Smooth muscle cell of the brain vasculature (primary cell): ENCODE results near the gene TRPM3.

Experiments used
- DNase-seq: peaks from one replicate; pipeline ENCODE4 v3.0.0-alpha.2; 2012; ENCODE audit warnings: low read depth, low spot score

TRPM3 gene

DNA sequence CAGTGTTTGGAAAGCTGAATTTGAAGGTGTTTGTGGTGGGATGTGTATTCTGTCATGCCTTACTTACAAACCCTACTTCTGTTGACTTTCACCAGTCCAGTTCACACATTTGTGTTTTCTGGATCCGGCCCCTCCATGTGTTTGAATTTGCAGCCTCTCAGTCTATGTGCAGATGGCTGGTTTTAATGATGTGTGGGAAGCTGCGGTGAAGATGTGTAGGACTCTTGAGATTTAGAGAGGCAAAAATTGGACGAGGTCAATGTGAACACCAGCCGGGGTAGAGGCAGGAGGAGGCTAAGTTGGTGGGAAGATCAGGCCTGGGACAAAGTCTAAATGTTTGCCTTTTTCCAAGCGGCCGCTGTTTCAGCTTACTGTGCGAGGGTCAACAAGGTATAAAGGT lies 591.6 kb downstream of the TRPM3 start:
- no peak for DNase-seq

DNA sequence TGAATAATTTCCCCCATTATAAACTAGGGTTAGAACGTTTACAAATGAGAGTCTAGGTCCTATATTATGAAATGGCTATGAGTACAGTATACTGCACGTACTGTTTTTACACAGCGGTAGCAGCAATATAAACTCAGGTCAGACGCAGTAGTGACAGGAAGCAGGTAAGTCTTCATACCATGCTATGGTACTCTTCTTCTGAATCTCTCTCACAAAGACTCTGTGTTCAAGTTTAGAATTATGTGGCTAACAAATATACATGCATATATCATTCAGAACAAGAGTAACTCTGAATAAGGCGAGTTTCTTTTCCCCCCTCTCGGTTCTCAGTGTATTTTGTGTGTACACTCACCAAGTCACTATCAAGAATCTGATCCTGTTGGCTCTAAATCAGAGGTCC lies 592.0 kb downstream of the TRPM3 start:
- no peak for DNase-seq

DNA sequence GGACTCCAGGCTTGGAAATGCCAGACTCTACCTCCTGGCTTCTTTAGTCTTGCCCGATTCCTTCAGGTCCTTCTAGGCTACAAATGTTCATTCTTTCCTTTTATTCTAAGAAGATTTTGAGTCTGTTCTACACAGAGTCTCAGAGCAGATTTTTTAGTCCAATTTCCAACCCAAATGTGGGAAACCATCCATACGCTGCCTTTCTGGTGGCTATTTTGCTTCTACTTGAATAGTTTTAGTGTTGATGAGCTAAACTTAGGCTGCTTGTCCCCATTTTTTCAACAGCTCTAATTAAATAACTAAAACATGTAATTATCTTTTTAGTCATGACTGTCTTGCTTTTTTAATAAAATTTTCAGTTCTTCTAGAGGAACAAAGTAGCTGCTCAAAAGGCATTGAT lies 594.5 kb downstream of the TRPM3 start:
- no peak for DNase-seq

DNA sequence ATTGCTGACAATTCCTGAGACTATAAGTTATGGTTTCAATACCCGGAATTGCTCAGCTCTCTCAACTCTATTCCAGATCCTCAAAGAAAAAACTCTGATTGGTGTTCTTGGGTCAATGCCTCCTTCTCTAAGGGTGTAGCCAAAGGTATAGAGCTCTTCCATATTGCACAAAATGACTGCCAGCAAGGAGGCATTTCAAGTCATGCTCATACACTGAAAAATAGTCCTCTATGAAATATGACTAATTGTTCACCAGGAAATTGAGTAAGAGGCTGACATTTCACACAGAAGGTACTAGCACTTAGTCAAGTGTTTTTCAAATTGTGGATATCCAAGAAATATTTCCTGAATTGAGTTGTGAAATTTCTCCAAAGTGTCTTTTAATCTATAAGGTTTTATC lies 595.9 kb downstream of the TRPM3 start:
- DNase-seq: no peak

DNA sequence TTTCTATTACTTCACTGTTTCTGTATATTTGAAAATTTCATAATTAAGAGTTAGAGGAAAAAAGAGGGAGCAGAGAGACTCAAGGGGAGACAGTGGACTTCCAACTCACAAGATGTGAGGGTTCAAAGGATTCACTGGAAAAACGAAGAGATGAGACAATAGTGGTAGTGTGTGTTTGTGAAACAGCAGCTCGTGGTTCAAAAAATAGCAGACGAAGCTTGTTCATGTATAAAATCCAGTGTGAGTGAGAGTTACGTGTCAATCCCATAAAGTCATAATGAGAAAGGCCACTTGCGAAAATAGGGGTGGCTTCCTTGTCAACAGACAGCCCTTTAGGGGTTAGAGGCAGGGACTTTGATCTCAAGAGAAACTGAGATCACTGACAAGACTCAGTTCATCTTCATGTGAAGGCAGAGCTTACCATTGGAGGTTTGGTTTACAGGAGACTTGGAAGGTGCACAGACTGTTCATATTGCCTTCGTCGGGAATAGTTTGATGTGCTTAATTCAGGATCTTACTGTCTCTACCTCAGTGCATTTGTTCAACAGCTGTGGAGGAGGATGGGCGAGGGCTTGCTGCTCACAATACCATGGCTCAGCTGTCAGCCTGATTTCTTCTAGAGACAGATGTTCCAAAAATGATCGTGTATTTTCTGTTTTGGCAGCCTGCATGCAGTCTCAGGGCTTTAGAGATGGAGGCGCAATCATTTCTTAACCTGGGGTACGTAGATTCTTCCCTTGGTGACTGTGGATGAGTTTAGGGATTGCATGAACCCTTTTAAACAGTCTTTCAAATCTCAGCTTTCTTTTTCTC lies 601.3 kb downstream of the TRPM3 start:
- DNase-seq: no peak

DNA sequence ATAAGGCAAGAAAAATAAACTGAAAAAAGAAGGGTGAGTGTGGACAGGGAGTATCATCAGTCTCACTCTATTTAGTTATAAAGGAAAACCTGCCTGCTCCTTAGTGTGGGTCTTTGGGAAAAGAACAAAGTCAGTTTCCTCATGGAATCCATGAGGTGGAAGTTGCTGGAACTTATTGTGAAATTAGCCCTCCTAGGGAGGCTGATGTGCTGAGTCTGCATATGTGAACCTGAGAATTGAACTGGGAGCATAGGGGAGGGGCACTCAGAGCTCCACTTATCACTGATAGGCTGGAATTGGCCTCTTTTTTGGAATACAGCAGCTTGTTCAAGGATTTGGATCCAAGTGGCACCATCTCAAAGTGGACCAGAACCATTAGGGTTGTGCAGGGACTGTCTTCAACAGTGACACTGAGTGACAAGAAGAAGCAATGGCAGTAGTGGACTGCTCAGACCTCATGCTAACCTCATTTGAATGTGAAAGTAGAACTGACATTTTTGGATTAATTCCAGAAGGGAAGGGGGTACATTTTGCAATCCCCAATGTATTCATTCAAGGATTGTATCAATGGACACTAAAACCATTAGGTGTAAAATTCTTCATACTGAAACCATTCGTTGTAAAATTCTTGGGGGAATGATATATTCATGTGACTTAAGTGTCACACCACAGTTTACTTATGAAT lies 603.4 kb downstream of the TRPM3 start:
- no peak for DNase-seq

DNA sequence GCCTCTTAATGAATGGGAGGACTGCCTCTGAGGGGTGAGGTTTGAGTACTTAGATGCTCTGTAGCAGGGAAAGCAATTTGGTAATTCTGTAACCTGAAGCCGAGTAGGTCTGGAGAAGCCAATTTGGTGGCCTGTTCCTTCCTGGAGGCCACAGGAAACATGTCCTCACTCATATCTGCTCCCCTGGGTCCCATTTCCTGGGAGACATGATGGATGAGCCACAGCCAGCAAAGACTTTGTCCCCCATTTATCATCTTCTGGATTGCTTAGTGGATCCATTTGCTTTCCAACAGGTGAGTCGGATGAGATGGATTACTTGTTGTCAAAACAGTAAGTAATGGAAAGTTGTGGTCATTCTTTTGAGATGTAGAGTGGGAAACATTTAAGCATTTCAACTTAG lies 607.1 kb downstream of the TRPM3 start:
- no peak for DNase-seq

DNA sequence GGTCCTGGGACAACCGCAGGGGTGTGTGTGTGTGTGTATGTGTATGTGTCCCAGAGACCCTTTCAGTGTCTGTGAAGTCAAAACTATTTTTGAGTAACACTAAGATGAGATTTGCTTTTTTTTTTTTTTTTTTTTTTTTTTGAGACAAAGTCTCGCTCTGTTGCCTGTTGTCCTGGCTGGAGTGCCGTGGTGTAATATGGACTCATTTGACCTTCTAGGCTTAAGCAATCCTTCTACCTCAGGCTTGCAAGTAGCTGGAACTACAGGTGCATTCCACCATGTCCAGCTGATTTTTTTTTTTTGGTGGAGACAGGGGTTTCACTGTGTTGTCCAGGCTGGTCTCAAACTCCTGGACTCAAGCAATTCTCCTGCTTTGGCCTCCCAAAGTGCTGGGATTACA lies 609.6 kb downstream of the TRPM3 start:
- DNase-seq: no peak

DNA sequence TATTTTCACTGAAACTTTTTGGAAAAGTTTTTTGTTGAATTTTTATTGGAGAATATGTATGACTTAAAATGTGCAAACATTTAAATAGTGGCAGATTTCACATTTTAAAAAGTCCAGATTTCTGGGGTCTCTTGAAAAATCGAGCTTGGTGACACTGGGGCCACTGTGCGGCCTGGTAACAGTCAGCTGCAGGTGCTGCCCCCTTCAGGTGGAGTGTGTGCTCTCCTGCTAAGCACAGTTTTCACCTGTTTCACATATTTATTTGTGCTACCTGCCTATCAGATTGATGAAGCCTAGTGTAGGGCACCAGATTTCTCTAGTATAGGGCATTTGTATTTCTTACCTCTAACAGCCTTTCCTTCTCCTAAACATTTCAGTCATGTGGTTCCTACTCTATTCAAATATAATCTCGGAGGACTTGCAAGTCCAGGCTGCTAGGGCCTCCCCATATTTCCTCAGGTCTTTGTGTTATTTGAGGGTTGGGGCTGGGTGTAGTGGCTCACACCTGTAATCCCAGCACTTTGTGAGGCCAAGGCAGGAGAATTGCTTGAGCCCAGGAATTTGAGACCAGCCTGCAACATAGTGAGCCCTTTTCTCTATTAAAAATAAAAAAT lies 611.2 kb downstream of the TRPM3 start:
- no peak for DNase-seq

DNA sequence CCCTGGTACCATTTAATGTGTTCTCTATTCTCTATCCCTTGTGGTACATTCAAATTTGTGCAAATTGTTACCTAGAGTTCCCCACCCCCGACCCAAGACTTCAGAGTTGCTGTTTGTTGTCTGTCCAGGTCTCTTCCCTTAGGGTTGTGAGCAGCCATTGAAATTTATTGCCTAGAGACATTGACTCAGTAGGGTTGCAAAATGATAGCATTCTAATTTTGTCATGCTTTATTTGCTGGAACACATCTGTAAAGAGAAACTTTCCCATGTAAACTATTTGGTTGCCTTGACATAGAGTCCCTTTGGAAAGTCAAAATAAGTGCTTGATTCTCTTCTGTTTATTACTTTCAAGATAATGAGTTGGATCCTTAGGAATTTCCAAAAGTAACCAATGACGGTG lies 615.3 kb downstream of the TRPM3 start:
- DNase-seq: no peak

DNA sequence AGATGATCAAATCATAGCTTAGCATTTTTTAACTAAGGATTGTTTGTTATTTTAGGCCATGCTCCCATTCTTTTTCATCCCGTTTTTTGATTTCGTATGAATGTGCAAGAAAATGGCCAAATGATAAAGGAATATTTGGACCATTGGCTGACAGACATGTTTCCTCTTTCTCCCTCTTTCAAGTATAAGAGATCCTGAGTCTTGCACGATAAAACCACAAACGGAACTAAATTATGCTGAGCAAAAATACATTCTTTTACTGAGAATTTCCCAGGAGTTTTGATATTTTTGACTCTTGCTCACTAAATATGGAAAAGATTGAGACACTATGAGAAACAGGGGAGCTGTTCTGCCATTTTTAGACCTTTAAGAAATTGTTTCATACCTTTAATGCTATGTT lies 616.6 kb downstream of the TRPM3 start:
- no peak for DNase-seq

DNA sequence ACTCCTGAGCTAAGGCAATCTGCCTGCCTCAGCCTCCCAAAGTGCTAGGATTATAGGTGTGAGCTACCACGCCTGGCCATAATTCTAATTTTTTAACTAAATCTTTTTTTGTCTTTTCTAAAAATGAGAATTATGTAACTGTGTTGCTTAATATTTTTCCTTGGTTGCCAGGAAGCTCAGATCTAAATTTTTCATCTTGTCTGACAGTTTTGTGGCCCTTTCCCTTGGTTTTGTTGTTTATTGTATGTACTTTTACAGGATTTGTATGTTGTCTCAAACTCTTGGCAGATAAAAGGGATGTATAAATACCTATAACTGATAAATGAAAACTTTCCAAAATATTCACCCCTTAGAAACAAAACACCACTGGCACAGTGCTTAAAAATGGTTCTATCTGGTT lies 618.7 kb downstream of the TRPM3 start:
- no peak for DNase-seq

DNA sequence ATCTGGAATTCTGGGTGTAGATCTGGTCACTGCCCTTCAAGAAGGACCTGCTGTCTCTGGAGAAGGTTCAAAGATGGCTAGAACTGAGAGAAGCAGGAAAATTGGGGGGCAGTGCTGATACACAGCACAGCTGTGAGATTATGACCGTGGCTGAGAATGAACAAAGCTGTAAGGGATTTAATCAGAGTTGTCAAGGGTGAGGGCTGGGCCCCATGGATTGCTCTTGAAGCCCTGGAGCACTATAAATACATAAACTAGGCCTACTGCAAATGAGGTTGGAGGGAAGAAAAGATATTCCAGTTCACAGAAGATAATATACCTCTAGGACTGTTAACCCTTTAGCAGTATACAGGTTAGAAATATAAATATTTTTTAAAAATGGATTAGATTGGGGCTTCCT lies 620.6 kb downstream of the TRPM3 start:
- DNase-seq: no peak

DNA sequence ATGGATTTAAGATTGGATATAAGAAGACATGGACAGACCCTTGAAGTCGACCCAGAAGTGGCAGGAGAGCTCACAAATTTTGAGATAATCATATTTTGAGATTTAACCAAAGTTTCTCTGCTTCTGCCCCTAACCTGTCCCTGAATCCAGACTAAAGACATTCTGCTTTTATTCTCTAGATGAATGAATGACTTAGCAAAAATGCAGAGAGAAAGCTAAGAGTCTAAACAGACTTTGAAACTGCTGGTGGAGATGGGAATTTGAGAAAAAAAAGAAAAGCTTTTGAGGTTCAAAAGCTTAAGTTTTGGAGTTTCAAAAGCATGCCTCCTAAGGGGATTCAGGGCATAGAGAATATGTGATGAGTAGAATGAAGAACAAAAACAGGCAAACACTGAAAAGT lies 621.8 kb downstream of the TRPM3 start:
- DNase-seq: no peak

DNA sequence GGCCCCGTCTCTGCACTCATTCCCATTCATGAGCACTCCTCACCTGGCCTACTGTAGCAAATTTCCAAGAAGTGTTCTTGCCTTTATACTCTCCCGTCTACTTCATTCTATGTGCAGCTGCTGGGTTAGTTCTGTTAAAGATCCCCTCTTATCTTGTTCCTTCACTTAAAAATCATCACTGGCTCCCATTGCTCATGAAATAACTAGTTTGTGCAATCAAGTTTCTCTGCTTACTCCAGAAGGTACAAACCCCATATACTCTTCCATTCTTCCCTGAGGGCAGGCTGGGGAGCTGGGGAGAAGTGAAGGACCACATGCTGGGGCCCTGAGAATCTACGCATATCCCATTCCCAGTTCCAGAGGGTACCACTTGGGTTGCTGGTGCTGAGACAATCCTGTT lies 622.6 kb downstream of the TRPM3 start:
- DNase-seq: no peak

DNA sequence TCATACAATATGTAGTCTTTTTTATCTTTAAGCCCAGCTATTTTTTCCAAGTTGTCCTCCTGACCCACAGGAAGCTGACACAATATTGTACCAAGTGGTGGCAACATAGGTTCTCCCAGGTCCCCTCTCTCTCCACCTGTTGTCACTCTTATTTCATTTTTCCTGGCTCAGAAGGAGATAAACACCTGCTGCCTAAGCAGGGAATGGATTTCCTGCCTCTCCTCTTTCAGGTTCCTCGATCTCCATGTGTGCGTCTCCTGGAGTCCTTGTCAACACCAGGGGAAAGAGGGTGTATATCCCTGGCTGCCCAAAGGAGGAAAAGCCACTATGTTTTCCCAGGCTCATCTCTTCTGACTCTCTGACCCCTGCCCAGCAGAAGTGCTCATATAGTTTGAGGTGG lies 625.2 kb downstream of the TRPM3 start:
- DNase-seq: no peak

DNA sequence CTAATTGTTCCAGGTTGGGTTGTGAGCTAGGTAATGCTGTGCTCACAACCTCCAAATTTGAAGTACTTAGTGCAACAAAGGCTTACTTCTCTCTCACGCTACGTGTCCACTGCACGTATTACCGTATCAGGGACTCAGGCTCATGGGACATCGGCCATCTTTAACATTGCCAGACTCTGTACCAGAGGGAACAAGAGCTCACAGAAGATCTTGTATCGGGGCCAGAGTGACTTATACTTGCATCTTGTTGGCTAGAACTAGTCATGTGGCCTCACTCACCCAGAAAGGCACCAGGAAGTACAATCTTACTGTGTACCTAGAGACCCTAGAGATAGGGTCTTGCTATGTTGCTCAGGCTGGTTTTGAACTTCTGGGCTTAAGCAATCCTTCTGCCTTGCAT lies 625.9 kb downstream of the TRPM3 start:
- no peak for DNase-seq

DNA sequence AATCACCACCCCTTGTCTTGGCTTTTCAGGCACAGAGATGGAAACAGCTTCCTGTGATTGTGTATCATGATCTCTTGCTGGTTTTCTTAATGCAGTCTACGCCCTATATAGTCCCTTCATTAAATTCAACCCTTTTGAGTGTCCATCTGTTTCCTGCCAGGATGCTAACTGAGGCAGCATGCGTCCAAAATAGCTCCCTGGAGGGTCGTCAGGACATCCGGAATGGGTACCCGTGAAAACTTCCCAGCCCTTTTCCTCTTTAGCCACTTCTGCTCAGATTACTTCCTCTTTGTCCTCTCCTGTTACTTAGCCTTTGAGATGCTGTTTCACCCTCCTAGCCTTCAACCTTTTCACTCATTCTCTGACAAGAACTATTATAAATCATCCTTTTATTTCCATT lies 627.2 kb downstream of the TRPM3 start:
- DNase-seq: no peak

DNA sequence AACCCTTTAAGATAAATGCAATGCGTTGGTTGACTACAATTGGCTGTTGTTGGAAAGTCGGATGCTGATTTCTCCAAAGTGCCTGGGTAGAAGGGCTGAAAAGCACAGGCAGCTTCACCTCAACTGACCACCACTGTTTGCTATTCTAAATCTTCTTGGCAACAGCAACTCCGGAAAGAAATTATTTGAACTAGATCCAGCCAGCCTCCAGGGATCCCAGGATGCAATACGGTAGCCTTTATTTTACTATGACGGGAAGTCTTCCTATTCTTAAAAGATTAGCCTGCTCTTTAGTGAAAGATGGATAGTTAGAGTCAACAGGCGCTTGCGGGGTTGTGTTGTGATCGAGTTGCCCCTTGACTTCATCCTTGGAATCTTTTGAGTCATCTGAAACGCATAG lies 628.4 kb downstream of the TRPM3 start:
- DNase-seq: no peak

DNA sequence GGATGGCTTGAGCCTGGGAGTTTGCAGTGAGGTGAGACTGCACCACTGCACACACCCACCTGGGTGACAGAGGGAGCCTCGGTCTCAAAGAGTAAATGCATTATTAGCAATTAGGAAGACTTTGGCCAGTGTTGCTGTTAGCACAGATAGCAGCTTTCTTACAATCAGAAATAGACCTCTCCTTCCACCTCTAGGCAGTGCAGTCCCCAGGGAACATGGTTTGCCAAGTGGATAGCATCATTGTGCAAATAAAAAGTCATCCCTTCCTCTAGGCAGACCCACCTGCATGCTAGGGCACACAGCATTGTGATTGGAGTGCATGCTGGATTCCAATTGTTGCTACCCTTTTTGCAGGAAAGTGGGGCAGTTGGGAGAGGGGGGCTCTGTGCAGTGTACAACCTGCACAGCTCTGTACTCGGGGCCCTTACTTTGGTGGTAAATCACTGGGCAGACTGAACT lies 629.1 kb downstream of the TRPM3 start:
- no peak for DNase-seq

DNA sequence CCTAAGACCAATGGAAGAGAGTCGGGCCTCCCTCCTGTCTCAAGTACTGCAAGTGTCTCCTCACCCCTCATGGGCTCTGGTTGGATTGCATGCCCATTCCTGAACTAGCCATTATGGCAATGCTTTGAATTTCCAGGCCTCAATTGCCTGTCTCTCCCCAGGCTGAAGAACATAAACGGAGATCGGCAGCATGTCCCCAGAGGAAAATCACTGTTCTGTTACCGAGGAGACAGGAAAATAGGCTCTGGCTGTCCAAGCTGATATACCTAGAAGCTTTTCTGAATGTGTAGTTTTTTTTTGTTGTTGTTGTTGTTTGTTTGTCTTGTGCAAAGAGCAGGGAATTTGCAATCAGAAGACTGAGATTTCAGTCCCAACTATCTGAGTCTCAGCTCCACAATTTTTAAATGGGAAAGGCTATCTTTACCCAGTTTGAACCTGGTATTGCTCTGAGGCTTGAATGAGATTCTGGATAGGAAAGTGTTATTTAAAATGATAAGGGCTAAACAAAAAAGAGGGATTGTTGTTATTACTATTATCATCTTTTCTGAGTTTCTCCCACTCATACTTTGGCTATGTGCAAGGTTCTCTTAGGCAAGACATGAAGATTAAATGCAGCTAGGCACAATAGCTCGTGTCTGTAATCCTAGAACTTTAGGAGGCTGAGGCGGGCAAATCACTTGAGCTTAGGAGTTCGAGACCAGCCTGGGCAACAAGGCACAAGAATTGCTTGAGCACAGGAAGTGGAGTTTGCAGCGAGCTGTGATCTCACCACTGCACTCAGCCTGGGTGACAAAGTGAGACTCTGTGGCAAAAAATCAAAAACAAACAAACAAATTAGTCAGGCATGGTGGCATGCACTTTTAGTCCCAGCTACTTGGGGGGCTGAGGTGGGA lies 629.7 kb downstream of the TRPM3 start:
- DNase-seq: no peak

DNA sequence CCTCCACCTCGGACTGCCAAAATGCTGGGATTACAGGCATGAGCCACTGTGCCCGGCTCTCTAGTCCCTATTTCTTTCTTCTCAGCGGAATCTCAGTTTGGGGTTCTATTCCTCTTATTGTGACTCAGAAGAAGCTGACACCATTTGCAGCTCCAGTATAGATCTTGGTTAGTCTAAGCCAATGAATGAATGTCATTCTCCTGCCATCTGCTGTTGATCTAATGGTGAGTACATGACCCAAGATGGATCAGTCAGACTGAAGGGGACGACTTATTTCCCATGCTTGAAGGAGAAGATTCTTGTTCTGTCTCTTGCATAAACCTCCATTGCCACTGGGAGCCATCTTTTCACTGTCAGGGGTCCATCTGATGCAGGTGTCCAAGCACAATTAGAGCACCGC lies 630.9 kb downstream of the TRPM3 start:
- no peak for DNase-seq
